HG03521 (cell line): ENCODE measurements around the gene FRMPD1.
"Not testable (repeated sequence)": the region's sequence is repeated elsewhere in the genome, so short reads cannot be mapped to it uniquely, and the experiment has no call there.

Source experiments
- ATAC-seq: cut with Tn5 transposase; IDR thresholded peaks from one replicate; pipeline ENCODE4 v1.9.1; 2021; ENCODE audit warnings: mild to moderate bottlenecking, moderate library complexity; ENCODE audit not compliant: unreplicated experiment

FRMPD1 gene

DNA sequence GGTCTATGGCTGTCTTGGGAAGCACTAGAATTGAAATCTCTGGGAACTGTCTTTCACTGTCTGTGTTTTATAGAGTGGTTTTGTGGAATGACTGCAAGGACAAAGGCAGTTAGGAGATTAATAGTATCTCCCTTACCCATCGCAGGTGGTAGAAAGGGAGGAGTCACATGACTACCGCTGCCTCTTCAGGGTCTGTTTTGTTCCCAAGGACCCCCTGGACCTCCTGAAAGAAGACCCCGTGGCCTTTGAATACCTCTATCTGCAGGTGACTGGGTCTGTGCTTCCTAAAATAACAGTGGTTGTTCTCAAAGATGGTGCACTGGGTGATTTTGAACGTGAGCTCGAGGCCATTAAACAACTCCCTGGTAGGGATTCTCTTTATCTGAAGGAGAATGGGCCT, 80.1 kb downstream of the FRMPD1 start:
- no peak for ATAC-seq

DNA sequence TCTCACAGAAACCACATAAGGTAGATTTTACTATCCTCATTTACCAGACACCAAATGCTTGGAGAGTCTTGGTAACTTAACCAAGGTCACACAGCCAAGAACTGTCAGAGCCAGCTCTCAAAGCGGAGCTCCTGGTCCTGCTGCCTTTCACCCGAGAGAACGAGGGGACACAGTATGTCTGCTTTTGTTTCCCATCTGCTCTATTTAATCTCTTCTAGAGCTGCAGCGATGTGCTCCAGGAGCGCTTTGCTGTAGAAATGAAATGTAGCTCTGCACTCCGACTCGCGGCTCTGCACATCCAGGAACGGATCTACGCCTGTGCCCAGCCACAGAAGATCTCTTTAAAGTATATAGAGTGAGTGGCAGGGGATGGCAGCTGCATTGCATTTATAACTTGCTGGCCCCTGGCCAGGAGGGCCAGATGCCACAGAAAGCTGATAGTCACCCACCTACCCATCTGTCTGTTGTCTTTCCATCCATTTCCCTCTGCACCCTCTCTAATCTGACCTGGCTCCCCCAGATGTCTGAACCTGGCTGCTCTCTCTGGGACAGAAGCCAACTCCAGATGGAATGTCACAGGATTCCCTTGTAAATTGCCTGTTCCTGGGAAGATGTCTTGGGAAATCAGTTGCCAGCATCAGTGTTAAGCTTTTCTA, 81.5 kb downstream of the FRMPD1 start:
- no peak for ATAC-seq

DNA sequence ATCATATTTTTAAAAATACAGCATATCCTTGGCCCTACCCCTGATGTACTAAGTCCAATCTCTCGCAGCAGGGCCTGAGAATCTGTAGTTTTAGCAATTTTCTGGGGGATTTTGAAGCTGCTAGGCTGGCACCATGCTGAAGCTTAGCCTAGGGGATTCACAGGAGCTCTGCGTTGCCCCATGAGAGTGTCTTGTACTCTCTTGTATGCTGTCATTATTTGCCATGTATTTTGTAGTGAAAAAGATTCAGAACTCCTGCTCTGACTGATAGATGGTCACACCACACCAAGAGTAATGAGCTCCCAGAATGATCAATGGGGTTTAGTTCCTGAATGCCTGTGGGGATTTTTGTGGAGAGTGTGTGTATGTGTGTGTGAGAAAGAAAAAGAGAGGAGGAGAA, 82.2 kb downstream of the FRMPD1 start:
- ATAC-seq = no peak

DNA sequence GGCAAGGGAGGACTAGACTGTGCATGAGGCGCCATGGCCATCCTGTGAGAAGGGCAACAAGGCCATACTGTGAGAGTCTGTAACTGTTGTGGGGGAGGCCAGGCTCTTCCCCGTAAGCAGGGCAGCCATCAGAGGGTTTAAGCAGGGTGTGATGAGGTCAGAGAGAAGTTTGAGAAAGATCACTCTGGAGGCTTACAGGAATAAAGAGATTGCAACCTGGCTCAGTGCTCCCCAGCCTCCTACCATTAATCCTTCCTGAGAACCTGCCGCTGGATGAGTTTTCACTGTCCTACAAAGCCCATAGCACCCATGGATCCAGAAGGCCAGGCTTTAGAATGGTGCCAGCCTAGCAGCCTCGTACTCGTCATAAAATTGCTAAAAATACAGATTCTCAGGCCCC, 88.5 kb downstream of the FRMPD1 start:
- ATAC-seq = no peak

DNA sequence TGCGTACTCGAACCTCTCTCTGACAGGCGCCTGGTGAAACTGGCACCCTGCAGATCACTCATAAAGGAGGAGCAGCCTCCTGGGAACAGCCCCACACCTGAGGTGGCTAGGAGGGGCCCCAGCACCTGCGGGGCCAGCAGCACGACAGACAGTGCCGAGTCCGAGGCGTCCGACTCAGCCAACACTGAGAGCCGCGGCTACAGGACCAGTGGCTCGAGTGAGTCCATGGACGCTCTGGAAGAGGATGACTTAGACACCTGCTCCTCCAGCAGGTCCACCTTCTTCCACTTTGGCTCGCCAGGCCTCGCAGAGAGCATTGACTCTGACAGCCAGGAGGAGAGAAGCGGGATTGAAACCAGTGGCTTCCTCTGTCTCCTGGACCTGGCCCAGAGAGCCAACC, 89.4 kb downstream of the FRMPD1 start:
- ATAC-seq = no peak

DNA sequence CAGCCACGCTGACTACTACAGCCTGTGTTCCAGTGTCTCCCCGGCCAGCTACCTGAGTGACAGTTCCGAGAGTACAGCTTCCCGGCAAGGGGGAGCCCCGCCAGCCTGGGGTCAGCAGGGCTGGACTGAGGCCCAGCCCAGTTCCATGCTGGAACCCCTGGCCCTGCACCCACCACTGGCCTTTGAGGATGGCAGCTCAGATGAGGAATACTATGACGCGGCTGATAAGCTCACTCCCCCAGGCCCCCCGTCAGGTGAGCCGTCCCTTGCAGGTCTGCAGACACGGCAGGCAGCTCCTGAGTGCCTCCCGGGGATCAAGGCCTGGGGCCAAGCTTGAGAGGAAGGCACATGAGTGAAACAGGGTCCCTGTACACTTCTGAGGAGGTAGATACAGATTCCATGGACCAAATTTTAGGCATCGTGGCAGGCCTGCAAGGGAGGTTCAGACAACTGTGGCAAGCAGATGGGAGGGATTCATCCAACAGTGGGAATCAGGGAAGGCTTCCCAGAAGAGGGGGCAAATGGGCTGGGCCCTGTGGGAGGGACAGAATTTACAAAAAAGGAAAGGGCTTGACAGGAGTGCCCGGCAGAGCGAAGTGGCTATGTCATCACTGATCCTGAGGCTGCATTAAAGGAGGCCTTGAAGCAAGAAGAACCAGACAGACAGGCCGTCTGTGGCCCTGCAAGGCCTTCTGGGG, 90.0 kb downstream of the FRMPD1 start:
- no peak for ATAC-seq

DNA sequence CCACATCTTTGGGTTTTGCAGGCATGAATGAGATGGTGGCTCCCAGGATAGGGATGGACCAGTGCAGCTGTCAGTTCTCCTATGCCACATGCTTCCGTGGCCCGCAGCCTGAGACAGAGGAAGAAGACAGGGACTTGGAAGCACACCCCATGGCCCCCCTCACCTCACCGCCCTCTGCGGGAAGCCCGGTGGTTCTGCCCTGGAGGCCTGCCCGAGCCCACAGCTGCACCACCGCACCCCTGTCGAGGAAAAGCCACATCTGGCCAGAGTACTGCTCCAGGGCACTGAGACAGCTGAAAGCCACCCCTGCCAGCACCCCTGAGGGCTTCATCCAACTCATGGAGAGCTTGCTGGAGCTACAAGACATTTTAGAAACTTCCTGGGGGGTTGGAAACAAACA, 95.2 kb downstream of the FRMPD1 start:
- no peak for ATAC-seq

DNA sequence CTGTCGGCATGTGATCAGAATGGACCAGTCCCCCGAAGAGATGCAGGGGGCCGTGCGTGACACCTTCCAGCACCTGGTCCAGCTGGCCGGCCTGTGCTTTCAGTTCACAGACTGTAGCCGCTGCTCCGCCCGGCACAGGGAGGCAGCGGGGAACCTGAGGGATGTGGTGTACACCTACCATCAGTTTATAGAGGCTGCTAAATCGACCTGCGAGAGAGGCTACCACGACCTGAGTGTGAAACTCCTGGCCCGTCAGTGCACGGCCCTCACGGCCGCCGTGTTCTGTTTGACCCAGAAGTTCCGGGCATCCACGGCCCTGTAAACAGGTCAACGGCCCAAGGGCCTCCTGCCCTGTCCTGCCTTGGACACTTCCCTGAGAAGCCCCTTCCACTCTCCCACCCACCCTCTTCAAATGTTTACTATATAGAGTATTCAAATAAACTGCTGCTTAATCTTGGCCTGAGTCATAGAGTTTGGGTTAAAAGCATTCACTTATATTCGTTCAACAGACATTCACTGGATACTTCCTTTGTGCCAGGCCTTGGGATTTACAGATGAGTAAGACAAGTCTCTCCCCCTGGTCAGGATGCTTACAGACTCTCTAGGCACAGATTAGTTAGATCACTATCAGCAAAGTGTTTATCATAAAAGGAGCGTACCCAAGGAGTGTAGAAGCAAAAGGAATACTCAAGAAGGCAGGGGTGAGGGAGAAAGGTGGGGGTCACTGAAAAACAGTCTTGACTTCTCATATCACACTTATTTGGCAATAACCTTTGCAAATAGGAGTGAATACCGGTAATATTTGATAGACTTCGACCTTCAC, 95.9 kb downstream of the FRMPD1 start:
- ATAC-seq = no peak

DNA sequence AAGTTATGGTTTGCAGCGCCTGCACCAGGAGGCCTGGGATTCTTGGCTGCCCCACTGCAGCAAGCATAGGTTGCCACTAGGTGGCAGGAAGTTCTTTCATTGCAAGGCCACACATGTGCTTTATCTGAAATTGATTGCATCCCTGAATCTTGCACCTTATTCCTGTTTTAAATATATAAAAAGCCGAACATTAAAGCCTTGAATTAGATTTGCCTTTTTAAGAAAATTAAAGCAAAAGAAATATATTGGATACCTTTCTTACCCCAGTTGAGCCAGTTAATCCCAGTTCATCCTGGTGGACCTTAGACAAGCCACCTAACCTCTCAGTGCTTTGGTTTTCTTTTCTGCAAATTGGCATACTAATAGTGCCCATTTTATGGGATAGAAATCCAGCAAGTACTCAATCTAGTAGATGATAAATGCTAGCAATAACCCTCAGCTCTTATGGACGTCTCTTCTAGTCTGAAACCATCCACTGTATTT, 96.6 kb downstream of the FRMPD1 start:
- ATAC-seq = peak; percentile 54

DNA sequence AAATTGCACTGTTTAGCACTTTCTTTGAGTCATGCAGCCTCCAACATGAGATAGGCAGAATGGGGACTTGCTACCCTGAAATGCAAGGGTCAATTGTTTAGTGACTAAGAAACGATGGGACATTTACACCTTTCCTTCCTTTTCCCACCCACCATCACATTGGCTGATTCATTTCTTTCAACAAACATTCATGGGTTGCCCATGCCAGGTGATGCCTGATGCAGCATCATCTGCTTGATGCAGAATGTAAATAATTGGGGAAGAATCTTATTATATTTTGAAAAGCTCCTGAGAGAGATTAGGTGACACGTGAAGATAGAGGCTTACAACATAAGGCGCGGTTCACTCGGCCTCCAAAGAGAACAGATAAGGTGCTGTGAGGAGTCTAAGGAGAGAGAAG, 98.4 kb downstream of the FRMPD1 start:
- no peak for ATAC-seq

DNA sequence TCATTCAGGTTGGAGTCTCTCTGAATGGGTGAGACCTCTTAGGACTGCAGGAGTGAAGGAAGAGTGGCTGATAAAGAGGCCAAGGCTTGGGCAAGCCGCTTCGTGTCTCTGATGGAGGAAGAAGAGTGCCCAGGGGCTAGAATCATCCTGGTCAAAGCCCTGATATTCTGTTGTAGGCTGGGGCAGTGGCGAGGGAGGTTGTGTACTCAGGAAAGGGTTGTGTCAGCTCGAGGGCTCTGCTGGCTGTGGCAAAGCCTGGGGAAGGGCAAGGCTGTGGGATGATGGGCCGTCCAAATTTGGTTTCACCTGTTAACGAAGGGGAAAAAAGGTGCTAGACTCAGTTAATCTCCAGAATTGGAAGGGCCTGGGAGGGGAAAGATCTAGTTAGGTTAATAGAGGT, 100.4 kb downstream of the FRMPD1 start:
- no peak for ATAC-seq

DNA sequence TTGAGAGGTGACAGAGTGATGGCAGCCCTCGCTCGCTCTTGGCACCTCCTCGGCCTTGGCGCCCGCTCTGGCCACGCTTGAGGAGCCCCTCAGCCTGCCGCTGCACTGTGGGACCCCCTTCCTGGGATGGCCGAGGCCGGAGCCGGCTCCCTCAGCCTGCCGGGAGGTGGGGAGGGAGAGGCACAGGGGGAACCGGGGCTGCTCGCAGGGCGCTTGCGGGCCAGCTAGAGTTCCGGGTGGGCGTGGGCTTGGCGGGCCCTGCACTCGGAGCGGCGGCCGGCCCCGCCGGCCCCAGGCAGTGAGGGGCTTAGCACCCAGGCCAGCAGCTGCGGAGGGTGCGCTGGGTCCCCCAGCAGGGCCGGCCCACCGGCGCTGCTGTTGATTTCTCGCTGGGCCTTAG, 101.0 kb downstream of the FRMPD1 start:
- ATAC-seq = not testable (repeated sequence)

DNA sequence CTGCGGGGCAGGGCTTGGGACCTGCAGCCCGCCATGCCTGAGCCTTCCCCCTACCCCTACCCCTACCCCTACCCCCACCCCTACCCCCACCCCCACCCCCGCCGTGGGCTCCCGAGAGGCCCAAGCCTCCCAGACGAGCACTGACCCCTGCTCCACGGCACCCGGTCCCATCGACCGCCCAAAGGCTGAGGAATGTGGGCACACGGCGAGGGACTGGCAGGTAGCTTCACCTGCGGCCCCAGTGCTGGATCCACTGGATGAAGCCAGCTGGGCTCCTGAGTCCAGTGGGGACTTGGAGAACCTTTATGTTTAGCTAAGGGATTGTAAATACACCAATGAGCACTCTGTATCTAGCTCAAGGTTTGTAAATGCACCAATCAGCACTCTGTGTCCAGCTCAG, 101.4 kb downstream of the FRMPD1 start:
- ATAC-seq = not testable (repeated sequence)

DNA sequence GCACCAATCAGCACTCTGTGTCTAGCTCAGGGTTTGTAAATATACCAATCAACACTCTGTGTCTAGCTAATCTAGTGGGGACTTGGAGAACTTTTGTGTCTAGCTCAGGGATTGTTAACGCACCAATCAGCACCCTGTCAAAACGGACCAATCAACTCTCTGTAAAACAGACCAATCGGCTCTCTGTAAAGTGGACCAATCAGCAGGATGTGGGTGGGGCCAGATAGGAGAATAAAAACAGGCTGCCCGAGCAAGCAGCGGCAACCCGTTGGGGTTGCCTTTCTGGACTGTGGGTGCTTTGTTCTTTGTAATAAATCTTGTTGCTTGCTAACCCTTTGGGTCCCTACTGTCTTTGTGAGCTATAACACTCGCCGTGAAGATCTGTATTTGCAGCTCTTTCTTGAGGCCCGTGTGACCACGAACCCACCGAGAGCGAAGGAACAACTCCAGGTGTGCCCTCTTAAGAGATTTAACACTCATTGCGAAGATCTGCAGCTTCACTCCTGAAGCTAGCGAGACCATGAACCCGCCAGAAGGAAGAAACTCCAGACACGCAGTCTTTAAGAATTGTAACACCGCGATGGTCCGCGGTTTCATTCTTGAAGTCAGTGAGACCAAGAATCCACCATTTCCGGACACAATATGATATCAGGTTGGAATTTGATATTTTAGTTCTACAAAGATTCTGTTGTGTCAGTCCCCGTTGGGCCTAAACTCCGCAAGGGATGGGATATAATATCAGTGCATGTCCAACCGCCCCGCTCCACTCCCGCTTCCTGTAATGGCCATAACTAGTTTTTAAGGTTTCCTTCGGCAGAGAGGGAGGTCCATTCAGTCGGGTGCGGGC, 102.1 kb downstream of the FRMPD1 start:
- no peak for ATAC-seq

DNA sequence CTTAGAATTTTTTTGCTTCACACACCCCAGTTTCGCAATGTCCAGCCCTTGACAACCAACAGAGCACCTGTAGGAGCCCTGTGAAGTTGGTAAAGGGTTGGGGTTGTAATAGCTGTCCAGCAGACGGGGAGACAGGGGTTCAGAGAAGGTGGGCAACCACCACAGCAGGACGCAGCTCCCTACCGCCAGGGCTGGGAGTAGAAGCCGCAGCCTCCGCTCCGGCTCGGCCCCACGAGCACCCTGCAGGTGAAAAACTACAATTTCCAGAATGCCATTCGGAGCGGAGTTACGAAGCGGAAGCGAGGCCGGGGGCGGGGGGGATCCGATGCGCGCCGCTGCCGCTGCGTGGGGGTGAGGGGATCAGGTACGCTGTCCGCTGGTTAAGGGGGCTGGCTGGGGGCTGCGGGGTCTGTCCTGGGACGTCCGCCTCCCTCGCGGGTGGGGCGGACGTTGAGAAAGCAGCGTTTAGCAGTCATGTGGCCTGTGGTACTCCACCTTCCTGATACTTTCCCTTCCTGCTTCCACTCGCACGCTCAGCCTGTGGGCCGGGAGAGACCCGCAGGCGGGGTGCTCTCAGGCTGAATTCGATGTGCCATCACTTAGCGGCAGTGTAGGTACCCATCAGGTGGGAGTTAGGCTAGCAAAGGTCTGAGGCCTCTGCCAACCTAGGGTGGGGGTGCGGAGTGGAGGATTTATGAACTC, 102.9 kb downstream of the FRMPD1 start, which contains the start of gene TRMT10B:
TSS of gene TRMT10B (plus strand) at position 317 of the 702 bp plus-strand sequence. CDS start 8,127 bp downstream, outside the sequence.
- peak; percentile 76 for ATAC-seq

DNA sequence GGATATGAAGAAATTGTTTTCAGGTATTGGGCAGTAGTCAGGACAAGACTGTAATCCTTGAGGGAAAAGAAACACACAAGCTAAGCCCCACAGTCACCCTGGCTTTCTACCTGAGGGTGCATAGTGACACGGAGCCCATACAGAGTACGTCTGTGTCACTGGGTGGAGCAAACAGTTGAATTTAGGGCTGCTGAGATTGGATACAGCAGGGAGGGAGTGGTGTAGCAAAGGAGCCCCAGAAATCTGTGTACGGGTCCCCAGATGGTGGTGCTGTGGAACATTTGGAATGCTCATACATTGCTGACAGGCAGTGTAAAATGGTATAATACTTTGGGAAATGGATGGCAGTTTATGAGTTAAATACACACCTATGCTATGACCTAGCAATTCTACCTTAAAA, 108.0 kb downstream of the FRMPD1 start:
- ATAC-seq = no peak

DNA sequence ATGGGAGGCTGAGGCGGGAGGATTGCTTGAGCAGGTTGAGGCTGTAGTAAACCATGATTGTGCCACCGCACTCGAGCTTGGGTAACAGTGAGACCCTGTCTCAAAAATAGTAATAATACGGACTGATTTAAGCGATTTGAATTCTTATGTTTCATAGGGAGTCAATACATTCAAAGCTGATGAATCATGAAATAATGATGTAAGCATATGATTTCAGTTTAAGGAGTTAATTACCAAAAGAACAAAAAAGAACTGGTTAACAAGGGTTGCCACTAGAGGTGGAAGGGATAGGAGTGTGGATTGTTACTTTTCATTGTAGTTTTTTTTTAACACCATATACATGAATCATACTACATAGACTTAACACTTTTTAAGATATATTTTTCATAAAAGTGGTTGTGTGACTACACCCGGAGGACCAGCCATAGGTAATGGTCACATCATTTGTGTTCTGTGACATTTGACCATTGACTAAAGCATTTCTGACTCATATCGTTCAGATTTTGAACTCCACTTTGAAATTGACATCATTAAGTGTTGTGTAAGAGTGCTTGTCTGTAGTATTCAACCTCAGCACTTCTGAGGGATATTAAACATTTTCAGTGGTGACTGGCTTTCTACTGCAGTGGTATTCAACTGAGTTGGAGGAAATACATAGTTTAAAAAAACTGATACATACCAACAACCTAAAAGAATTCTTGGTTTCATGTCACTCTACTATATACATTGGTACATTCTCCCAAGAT, 109.8 kb downstream of the FRMPD1 start:
- ATAC-seq = no peak

DNA sequence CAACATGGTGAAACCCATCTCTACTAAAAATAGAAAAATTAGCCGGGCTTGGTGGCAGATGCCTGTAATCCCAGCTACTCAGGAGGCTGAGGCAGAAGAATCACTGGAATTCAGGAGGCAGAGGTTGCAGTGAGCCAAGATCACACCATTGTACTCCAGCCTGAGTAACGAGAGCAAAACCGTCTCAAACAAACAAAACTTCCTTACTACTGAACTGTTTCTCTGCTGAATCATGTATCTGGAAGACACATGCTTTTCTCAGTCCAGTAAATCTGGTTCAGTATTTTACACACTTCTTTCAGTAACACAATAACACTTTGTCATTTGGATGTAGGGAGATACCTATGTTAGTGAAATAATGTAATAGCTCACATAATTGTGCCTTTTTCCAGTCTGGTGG, 110.8 kb downstream of the FRMPD1 start:
- ATAC-seq = no peak

DNA sequence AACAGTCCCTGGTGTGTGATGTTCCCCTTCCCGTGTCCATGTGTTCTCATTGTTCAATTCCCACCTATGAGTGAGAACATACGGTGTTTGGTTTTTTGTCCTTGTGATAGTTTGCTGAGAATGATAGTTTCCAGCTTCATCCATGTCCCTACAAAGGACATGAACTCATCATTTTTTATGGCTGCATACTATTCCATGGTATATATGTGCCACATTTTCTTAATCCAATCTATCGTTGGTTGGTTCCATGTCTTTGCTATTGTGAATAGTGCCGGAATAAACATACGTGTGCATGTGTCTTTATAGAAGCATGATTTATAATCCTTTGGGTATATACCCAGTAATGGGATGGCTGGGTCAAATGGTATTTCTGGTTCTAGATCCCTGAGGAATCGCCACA, 114.5 kb downstream of the FRMPD1 start:
- ATAC-seq = not testable (repeated sequence)
